Stimulated activated CD8-positive, alpha-beta memory T cell treated with anti-CD3 and anti-CD28 coated beads, Interleukin-2, amount 100 ng/mL, for 48 hours (primary cell): ENCODE results near the gene NEURL4.
A peak's percentile ranks its signal among the peaks of the same experiment; 100 is the strongest.

Experiments
- DNase-seq, 2 donors: peaks; one replicate each; pipeline ENCODE4 v3.0.0-alpha.2; 2020; ENCODE audit warnings: low read depth in 2 of 2

The NEURL4 gene

GRCh38 chr17:7323731-7324437, 5.3 kb downstream of the NEURL4 start:
- DNase-seq = peak; percentile 49 to 55

GRCh38 chr17:7322520-7323194, 6.5 kb downstream of the NEURL4 start:
- DNase-seq = no peak

GRCh38 chr17:7321466-7321865, 7.7 kb downstream of the NEURL4 start:
- no peak for DNase-seq

GRCh38 chr17:7318121-7318860, 10.8 kb downstream of the NEURL4 start:
- no peak for DNase-seq

GRCh38 chr17:7317161-7317803, 11.9 kb downstream of the NEURL4 start:
- no peak for DNase-seq

GRCh38 chr17:7315570-7316235, 13.4 kb downstream of the NEURL4 start:
- DNase-seq = no peak

GRCh38 chr17:7314719-7315569, 14.2 kb downstream of the NEURL4 start, which contains the start of gene GPS2:
TSS of gene GPS2 (minus strand) at chr17:7315360. CDS start at chr17:7315052, 308 bp downstream.
- DNase-seq = peak; percentile 90 to 94

- no peak for DNase-seq
These were observed 15.0 kb downstream of the NEURL4 start for GRCh38 chr17:7313890-7314718.

GRCh38 chr17:7313088-7313889, 15.8 kb downstream of the NEURL4 start:
- no peak for DNase-seq

- DNase-seq = no peak
These were observed 16.6 kb downstream of the NEURL4 start for GRCh38 chr17:7312432-7313087.

GRCh38 chr17:7311110-7311705, 17.9 kb downstream of the NEURL4 start:
- no peak for DNase-seq

- no peak for DNase-seq
These were observed 19.5 kb downstream of the NEURL4 start for GRCh38 chr17:7309628-7310027.

GRCh38 chr17:7308625-7309433, 20.3 kb downstream of the NEURL4 start:
- DNase-seq = peak; percentile 69 to 74

- peak in 1 of 2 donors; percentile 41 for DNase-seq
These were observed 21.2 kb downstream of the NEURL4 start for GRCh38 chr17:7307686-7308624.

- peak; percentile 100 for DNase-seq
These were observed 22.0 kb downstream of the NEURL4 start, which contains the start of gene EIF5A for GRCh38 chr17:7306911-7307685. TSS of gene EIF5A (plus strand) at chr17:7307628. CDS start at chr17:7309636, 2,008 bp downstream.
